B cell (primary cell): ENCODE measurements around the gene C9orf152. TPM values are rescaled to one million over a fixed set of nuclear protein-coding genes. Genes with fewer than 3 reads are reported as not detected.
A peak's percentile ranks its signal among the peaks of the same experiment; 100 is the strongest.

Source experiments
- ATAC-seq: fragments of 200-7000 bp; cut with Tn5 transposase; one replicate; pipeline ENCODE4 v1.10.0; 2021; ENCODE audit warnings: low read depth, mild to moderate bottlenecking, moderate number of reproducible peaks, moderate library complexity
- CTCF ChIA-PET: fragments of 350-600 bp; sonication (Branson Sonifier 250); formaldehyde crosslinking; loops from one replicate; lab custom pipeline; 2021; ENCODE audit warnings: antibody characterized with exemption, inconsistent platforms; lab: Charles Lee
- POLR2A ChIA-PET: fragments of 350-600 bp; sonication (Branson Sonifier 250); formaldehyde crosslinking; loops from one replicate; lab custom pipeline; 2021; ENCODE audit warnings: antibody characterized with exemption; lab: Charles Lee
- DNase-seq: peaks from one replicate; pipeline ENCODE4 v3.0.0; 2013
- H2AFZ ChIP-seq: 2 replicates; pipeline ENCODE4 v1.6.1; 2012; ENCODE audit warnings: mild to moderate bottlenecking, low read depth, low read length; ENCODE audit not compliant: insufficient read depth, poor library complexity, severe bottlenecking
- H3K27ac ChIP-seq, 2 donors: 1 replicate in 1 of 2; 2 replicates in 1 of 2; pipeline ENCODE4 v1.5.1; 2012 to 2013; ENCODE audit warnings: low read length in 2 of 2, mild to moderate bottlenecking in 2 of 2, moderate library complexity in 1 of 2
- H3K27me3 ChIP-seq, 4 experiments: fragments of 200-600 bp in 1 of 4; sonication (generic) in 1 of 4; replicated peaks in 1 of 4; 1 replicate in 2 of 4; 2 replicates in 2 of 4; pipeline versions ENCODE4 v1.6.1 to v1.7.0; 2013 to 2016; ENCODE audit warnings: low read length in 3 of 4, mild to moderate bottlenecking in 2 of 4, mixed read lengths in 1 of 4, moderate library complexity in 1 of 4; ENCODE audit not compliant: insufficient read depth in 4 of 4, control insufficient read depth in 3 of 4; ENCODE audit errors: control extremely low read depth in 1 of 4
- H3K36me3 ChIP-seq, 2 experiments: replicated peaks in 1 of 2; 1 replicate in 1 of 2; 2 replicates in 1 of 2; pipeline versions ENCODE4 v1.6.1 to v1.7.1; 2013; ENCODE audit warnings: low read length in 1 of 2; ENCODE audit not compliant: insufficient read depth in 2 of 2, control insufficient read depth in 1 of 2; ENCODE audit errors: control extremely low read depth in 1 of 2, extremely low read depth in 1 of 2
- H3K4me1 ChIP-seq, 2 donors: fragments of 200-600 bp in 1 of 2; sonication (generic) in 1 of 2; 1 replicate in 1 of 2; 2 replicates in 1 of 2; pipeline versions ENCODE4 v1.5.1 to v1.6.1; 2013 to 2017; ENCODE audit warnings: low read length in 2 of 2; ENCODE audit not compliant: control insufficient read depth in 2 of 2, insufficient read depth in 2 of 2
- H3K4me2 ChIP-seq: replicated peaks from 2 replicates; pipeline ENCODE3; 2012; ENCODE audit warnings: mild to moderate bottlenecking, low read depth, low read length; ENCODE audit not compliant: poor library complexity, severe bottlenecking
- H3K4me3 ChIP-seq, 5 experiments: fragments of 200-600 bp in 1 of 5; sonication (generic) in 1 of 5; 1 replicate in 3 of 5; 2 replicates in 2 of 5; pipeline versions ENCODE4 v1.5.1 to v1.7.0; 2011 to 2016; ENCODE audit warnings: low read length in 4 of 5, mild to moderate bottlenecking in 4 of 5, low read depth in 2 of 5, control low read depth in 1 of 5, moderate library complexity in 1 of 5; ENCODE audit not compliant: insufficient read depth in 1 of 5; ENCODE audit errors: control extremely low read depth in 1 of 5, extremely low read depth in 1 of 5
- H3K79me2 ChIP-seq: fragments of 200-600 bp; sonication (generic); one replicate; pipeline ENCODE4 v1.6.0; 2016; ENCODE audit warnings: low read length; ENCODE audit not compliant: control insufficient read depth, insufficient read depth
- H3K9ac ChIP-seq: fragments of 200-600 bp; sonication (generic); 2 replicates; pipeline ENCODE4 v1.6.1; 2017; ENCODE audit warnings: mild to moderate bottlenecking, low read length, moderate library complexity
- H3K9me3 ChIP-seq, 3 donors: one replicate each; pipeline versions ENCODE4 v1.6.1 to v1.7.1; 2013; ENCODE audit warnings: low read length in 2 of 3; ENCODE audit not compliant: control insufficient read depth in 2 of 3, insufficient read depth in 1 of 3; ENCODE audit errors: control extremely low read depth in 1 of 3
- H4K20me1 ChIP-seq: 2 replicates; pipeline ENCODE4 v1.6.0; 2012; ENCODE audit warnings: mild to moderate bottlenecking, low read length; ENCODE audit not compliant: insufficient read depth, control insufficient read depth, poor library complexity, severe bottlenecking
- H3K27ac Mint-ChIP-seq: one replicate; pipeline ENCODE4 v1.8.0; 2021; ENCODE audit warnings: mixed read lengths
- H3K27me3 Mint-ChIP-seq: one replicate; pipeline ENCODE4 v1.8.0; 2021; ENCODE audit warnings: mixed read lengths
- H3K4me1 Mint-ChIP-seq: one replicate; pipeline ENCODE4 v1.8.0; 2021; ENCODE audit warnings: mixed read lengths
- H3K4me3 Mint-ChIP-seq: one replicate; pipeline ENCODE4 v1.8.0; 2021; ENCODE audit warnings: mixed read lengths
- H3K9me3 Mint-ChIP-seq: one replicate; pipeline ENCODE4 v1.8.0; 2022; ENCODE audit warnings: mixed read lengths; ENCODE audit not compliant: insufficient read depth
- EZH2 ChIP-seq: IDR thresholded peaks from 2 replicates; pipeline ENCODE4 v1.6.1; 2012; ENCODE audit warnings: borderline replicate concordance, low read depth, mild to moderate bottlenecking, moderate library complexity, low read length; ENCODE audit not compliant: insufficient read depth, poor library complexity, severe bottlenecking
- WGBS: methylation state at CpG from one replicate; pipeline ENCODE4 v1.1.5; 2013; ENCODE audit warnings: missing lambda C conversion rate; ENCODE audit not compliant: insufficient coverage; 5-methylcytosine and 5-hydroxymethylcytosine counted together
- intact Hi-C: fragments of 100-400 bp; cut with micrococcal nuclease; formaldehyde crosslinking; loops from one replicate; pipeline ENCODE4 v1.10.0; 2022
- polyA plus RNA-seq: library from polyadenylated mRNA; depleted of rRNA; stranded (reverse); fragments of >200 nt; gene quantifications from 2 replicates; pipeline ENCODE4 v1.2.3, GENCODE V29; 2012
- total RNA-seq, 2 donors: library from RNA; stranded (reverse); fragments of 120-200 nt in 1 of 2; gene quantifications; 1 replicate in 1 of 2; 2 replicates in 1 of 2; pipeline versions ENCODE4 v1.2.3 to v1.2.4, GENCODE V29; 2013 to 2022
- TF ChIP-seq, protein P1 (sequence below): fragments of 200-600 bp; IDR thresholded peaks from one replicate; pipeline ENCODE4 v1.8.0; 2022; ENCODE audit warnings: antibody characterized with exemption, mild to moderate bottlenecking

C9orf152 gene
- total and polyA plus RNA-seq, 2 donors (not counting 1 experiment from before 2014, with no cell fraction given) = not detected

DNA sequence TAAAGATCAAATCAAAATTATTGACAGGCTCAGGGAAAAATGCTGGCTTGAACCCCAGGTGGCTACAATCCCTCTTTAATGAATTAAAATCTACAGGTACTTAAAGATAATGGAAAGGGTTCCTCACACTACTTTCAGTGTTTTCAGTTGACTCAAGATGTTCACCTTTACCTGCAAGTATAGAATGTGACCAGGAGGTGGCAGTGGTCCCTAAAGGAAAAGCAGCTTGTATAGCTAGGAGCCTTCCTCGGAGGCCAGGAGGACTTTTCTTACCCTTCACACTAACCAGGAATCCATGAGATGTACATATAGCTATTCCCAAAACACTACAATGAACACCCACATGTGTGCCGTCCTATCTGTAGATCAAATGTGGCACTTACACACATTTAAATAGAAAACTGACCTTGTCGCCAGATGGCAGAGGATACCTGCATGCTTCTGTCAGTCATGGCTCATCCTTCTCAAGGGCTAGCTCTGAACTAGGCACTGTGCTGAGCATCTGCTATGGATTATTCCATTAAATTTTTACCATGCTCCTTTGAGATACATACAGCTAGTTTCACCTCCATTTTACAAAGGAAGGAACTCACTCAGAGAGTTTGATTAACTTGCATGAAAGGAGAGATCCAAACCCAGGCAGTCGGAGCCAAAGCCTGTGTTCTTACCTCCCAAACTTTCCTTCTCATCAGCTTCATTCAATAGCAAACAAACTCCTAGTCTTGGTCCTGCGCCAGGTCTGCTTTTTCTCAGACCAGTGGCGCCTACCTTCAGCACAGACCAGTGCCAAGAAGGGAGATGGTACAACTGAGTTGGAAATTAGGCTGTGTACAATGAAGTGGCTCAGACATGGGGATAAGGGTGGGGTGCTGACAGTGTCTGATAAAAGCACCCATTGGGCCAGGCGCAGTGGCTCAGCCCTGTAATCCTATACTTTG lies 24.5 kb downstream of the C9orf152 start:
- no peak overlapping the region for H3K27ac Mint-ChIP-seq
- intact Hi-C loops = loop anchor here (1.0 kb wide), 1 partner anchor 34 kb away; no protein-coding TSS in a partner anchor
- Histone ChIP-seq H3K9ac (no peak overlapping the region), H3K9me3 (peaks cover 0 to 6% (median 0%) of the 10 kb centered on the region in 3 donors), H3K27ac (no peak overlapping the region), H3K79me2 (no peaks in the 10 kb centered on the region), H2AFZ (peak overlapping the region; percentile 17), H3K36me3 (no peaks in the 10 kb centered on the region), H4K20me1 (no peaks in the 10 kb centered on the region), H3K4me3 (no peak overlapping the region), H3K4me2 (no peak overlapping the region), H3K4me1 (peaks cover 0 to 2% of the 10 kb centered on the region in 2 donors), H3K27me3 (no peaks in the 10 kb centered on the region)
- no peak overlapping the region for H3K4me3 Mint-ChIP-seq
- POLR2A ChIA-PET = no interaction called here
- H3K4me1 Mint-ChIP-seq = peaks cover 4% of the 10 kb centered on the region
- 91% methylated on average over 3 of the region's 7 CpGs for WGBS
- H3K9me3 Mint-ChIP-seq = peaks cover 3% of the 10 kb centered on the region
- ATAC-seq (peak; percentile 53), DNase-seq (peak; percentile 65)
- CTCF ChIA-PET = interaction anchor here (0.5 to 3.4 kb wide), 21 partner anchors 11 to 1510 kb away, joined by 3 to 33 read pairs (median 3); no protein-coding TSS in a partner anchor
- peaks cover 6% of the 10 kb centered on the region for H3K27me3 Mint-ChIP-seq
- TF ChIP-seq EZH2 = no peak
- TF ChIP-seq, protein P1, sequence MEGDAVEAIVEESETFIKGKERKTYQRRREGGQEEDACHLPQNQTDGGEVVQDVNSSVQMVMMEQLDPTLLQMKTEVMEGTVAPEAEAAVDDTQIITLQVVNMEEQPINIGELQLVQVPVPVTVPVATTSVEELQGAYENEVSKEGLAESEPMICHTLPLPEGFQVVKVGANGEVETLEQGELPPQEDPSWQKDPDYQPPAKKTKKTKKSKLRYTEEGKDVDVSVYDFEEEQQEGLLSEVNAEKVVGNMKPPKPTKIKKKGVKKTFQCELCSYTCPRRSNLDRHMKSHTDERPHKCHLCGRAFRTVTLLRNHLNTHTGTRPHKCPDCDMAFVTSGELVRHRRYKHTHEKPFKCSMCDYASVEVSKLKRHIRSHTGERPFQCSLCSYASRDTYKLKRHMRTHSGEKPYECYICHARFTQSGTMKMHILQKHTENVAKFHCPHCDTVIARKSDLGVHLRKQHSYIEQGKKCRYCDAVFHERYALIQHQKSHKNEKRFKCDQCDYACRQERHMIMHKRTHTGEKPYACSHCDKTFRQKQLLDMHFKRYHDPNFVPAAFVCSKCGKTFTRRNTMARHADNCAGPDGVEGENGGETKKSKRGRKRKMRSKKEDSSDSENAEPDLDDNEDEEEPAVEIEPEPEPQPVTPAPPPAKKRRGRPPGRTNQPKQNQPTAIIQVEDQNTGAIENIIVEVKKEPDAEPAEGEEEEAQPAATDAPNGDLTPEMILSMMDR = peak; percentile 80
